Neural crest cell (in vitro differentiated cells): Measurements from ENCODE around the gene CRAT. TPM values are rescaled to one million over a fixed set of nuclear protein-coding genes. Genes with fewer than 3 reads are reported as not detected.

Experiments
- DNase-seq: peaks from one replicate; pipeline ENCODE4 v3.0.0; 2021; ENCODE audit warnings: low read depth, mixed read lengths, low spot score
- H3K27ac Mint-ChIP-seq: one replicate; pipeline ENCODE4 v1.8.0; 2021; ENCODE audit warnings: mild to moderate bottlenecking, mixed read lengths; ENCODE audit not compliant: unreplicated experiment
- H3K27me3 Mint-ChIP-seq: 2 replicates; pipeline ENCODE4 v1.8.0; 2021; ENCODE audit warnings: low read depth, mild to moderate bottlenecking, mixed read lengths
- H3K36me3 Mint-ChIP-seq: 2 replicates; pipeline ENCODE4 v1.8.0; 2021; ENCODE audit warnings: low read depth, mild to moderate bottlenecking, mixed read lengths
- H3K4me1 Mint-ChIP-seq: 2 replicates; pipeline ENCODE4 v1.8.0; 2021; ENCODE audit warnings: mixed read lengths
- H3K4me3 Mint-ChIP-seq: one replicate; pipeline ENCODE4 v1.8.0; 2021; ENCODE audit warnings: mild to moderate bottlenecking, mixed read lengths
- H3K9me3 Mint-ChIP-seq: 2 replicates; pipeline ENCODE4 v1.8.0; 2021; ENCODE audit warnings: mixed read lengths
- CTCF ChIP-seq: fragments of 200-600 bp; sonication (generic); conservative IDR thresholded peaks from 2 replicates; pipeline ENCODE4 v1.5.0; 2021; ENCODE audit warnings: antibody characterized with exemption, mild to moderate bottlenecking
- total RNA-seq: library from RNA; stranded (reverse); gene quantifications from 2 replicates; pipeline ENCODE4 v1.2.1, GENCODE V29; 2021

CRAT gene
- total RNA-seq, 1 donor from 2014 or later: 24.9 TPM

- no peak for TF ChIP-seq CTCF
- H3K36me3 Mint-ChIP-seq: no peaks in the 10 kb centered on the region
- H3K4me1 Mint-ChIP-seq: peaks cover 8% of the 10 kb centered on the region
- no peak for DNase-seq
- no peak overlapping the region for H3K4me3 Mint-ChIP-seq
- H3K27me3 Mint-ChIP-seq: no peaks in the 10 kb centered on the region
- H3K9me3 Mint-ChIP-seq: no peaks in the 10 kb centered on the region
- no peak overlapping the region for H3K27ac Mint-ChIP-seq
Measured at GRCh38 chr9:129105857-129106694, 4.5 kb downstream of the CRAT start.

GRCh38 chr9:129104051-129104450 is 6.5 kb downstream of the CRAT start:
- TF ChIP-seq CTCF: no peak
- Mint-ChIP-seq H3K9me3 (no peaks in the 10 kb centered on the region), H3K27ac (no peak overlapping the region), H3K36me3 (no peaks in the 10 kb centered on the region), H3K27me3 (no peaks in the 10 kb centered on the region), H3K4me3 (no peak overlapping the region), H3K4me1 (no peaks in the 10 kb centered on the region)
- DNase-seq: no peak

DNA sequence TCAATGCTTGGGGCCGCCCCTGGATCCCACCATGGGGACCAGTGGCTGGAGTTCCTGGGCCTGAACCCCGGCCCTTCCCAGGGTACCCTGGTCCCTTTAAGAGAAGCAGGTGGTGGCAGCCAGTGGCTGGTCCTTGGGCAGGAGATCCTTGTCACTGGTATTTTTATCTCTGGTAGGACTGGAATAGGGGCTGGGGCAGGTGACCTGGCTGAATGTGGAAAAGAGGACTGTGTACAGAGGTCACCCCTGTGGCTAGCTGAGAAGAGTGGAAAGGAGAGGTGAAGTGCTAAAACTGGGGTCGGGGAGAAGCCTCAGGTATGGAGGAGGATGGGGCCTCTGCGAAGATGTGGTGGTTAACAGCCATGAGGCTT is 7.0 kb downstream of the CRAT start:
- no peaks in the 10 kb centered on the region for H3K4me1 Mint-ChIP-seq
- H3K4me3 Mint-ChIP-seq: no peak overlapping the region
- no peaks in the 10 kb centered on the region for H3K27me3 Mint-ChIP-seq
- TF ChIP-seq CTCF: no peak
- H3K36me3 Mint-ChIP-seq: no peaks in the 10 kb centered on the region
- H3K27ac Mint-ChIP-seq: no peak overlapping the region
- DNase-seq: no peak
- H3K9me3 Mint-ChIP-seq: no peaks in the 10 kb centered on the region

- Mint-ChIP-seq H3K4me1 (no peaks in the 10 kb centered on the region), H3K27me3 (no peaks in the 10 kb centered on the region), H3K4me3 (peak overlapping the region; percentile 57), H3K27ac (no peak overlapping the region), H3K9me3 (no peaks in the 10 kb centered on the region), H3K36me3 (no peaks in the 10 kb centered on the region)
- peak; percentile 62 for TF ChIP-seq CTCF
- peak; percentile 36 for DNase-seq
Measured at GRCh38 chr9:129102791-129103594, 7.6 kb downstream of the CRAT start.

- Mint-ChIP-seq H3K27ac (peak overlapping the region; percentile 67), H3K27me3 (no peaks in the 10 kb centered on the region), H3K4me1 (no peaks in the 10 kb centered on the region), H3K36me3 (no peaks in the 10 kb centered on the region), H3K9me3 (no peaks in the 10 kb centered on the region), H3K4me3 (no peak overlapping the region)
- DNase-seq: no peak
- no peak for TF ChIP-seq CTCF
Measured at GRCh38 chr9:129102095-129102525, 8.5 kb downstream of the CRAT start.
